Hepatocyte (in vitro differentiated cells): ENCODE measurements around the gene RPL35.

Experiments
- CTCF ChIP-seq: fragments of 200-600 bp; sonication (generic); IDR thresholded peaks from 2 replicates; pipeline ENCODE4 v1.5.1; 2016; ENCODE audit warnings: antibody characterized with exemption, mild to moderate bottlenecking; ENCODE audit not compliant: poor library complexity
- EZH2phosphoT487 ChIP-seq: fragments of 200-600 bp; sonication (generic); IDR thresholded peaks from one replicate; pipeline ENCODE4 v1.6.1; 2018; ENCODE audit warnings: antibody characterized with exemption, mild to moderate bottlenecking, low read depth, moderate library complexity; ENCODE audit not compliant: unreplicated experiment, severe bottlenecking

- TF ChIP-seq CTCF: no peak
- no peak for TF ChIP-seq EZH2phosphoT487
Measured at GRCh38 chr9:124881138-124881743, 19.5 kb upstream of the RPL35 start.
